RCC 7860 (cell line): Measurements from ENCODE around the gene FMN1.
A peak's percentile ranks its signal among the peaks of the same experiment; 100 is the strongest.

Experiments
- DNase-seq: peaks from one replicate; pipeline ENCODE4 v3.0.0-alpha.2; 2015; ENCODE audit warnings: low spot score
- FAIRE-seq: peaks from 2 replicates; lab custom pipeline; 2012; peaks lifted over from hg19 to GRCh38; lab: Jason Lieb, UNC

FMN1 gene

GRCh38 chr15:32739522-32740063, 454.9 kb downstream of the FMN1 start:
- DNase-seq (no peak), FAIRE-seq (no peak)

GRCh38 chr15:32738666-32739065, 455.8 kb downstream of the FMN1 start:
- DNase-seq (no peak), FAIRE-seq (no peak)

GRCh38 chr15:32737304-32737703, 457.2 kb downstream of the FMN1 start:
- no peak for DNase-seq
- FAIRE-seq, result no peak

- FAIRE-seq (no peak), DNase-seq (no peak)
These were observed 457.8 kb downstream of the FMN1 start for GRCh38 chr15:32736701-32737061.

GRCh38 chr15:32735989-32736700, 458.4 kb downstream of the FMN1 start:
- FAIRE-seq (no peak), DNase-seq (no peak)

GRCh38 chr15:32733281-32733680, 461.2 kb downstream of the FMN1 start:
- no peak for DNase-seq
- FAIRE-seq, result no peak

GRCh38 chr15:32732574-32733157, 461.8 kb downstream of the FMN1 start:
- FAIRE-seq, result no peak
- DNase-seq, result no peak

- peak; percentile 47 for DNase-seq
- FAIRE-seq, result no peak
These were observed 463.5 kb downstream of the FMN1 start for GRCh38 chr15:32730677-32731654.

GRCh38 chr15:32729700-32730395, 464.7 kb downstream of the FMN1 start:
- no peak for FAIRE-seq
- DNase-seq, result no peak

GRCh38 chr15:32723171-32723948, 471.2 kb downstream of the FMN1 start:
- FAIRE-seq, result no peak
- no peak for DNase-seq

GRCh38 chr15:32722136-32722535, 472.4 kb downstream of the FMN1 start:
- FAIRE-seq (no peak), DNase-seq (no peak)

- DNase-seq (no peak), FAIRE-seq (no peak)
These were observed 472.9 kb downstream of the FMN1 start for GRCh38 chr15:32721596-32721995.

GRCh38 chr15:32718821-32719716, 475.4 kb downstream of the FMN1 start:
- FAIRE-seq, result no peak
- DNase-seq, result no peak

GRCh38 chr15:32718227-32718820, 476.2 kb downstream of the FMN1 start:
- FAIRE-seq, result no peak
- DNase-seq, result no peak

GRCh38 chr15:32717426-32718226, 476.9 kb downstream of the FMN1 start, which contains the start of gene GREM1:
Gene GREM1 (plus strand): TSS chr15:32718004. CDS start chr15:32730691, 12,687 bp downstream.
- FAIRE-seq (no peak), DNase-seq (no peak)

GRCh38 chr15:32716915-32717425, 477.5 kb downstream of the FMN1 start:
- FAIRE-seq (no peak), DNase-seq (no peak)

- no peak for DNase-seq
- FAIRE-seq, result no peak
These were observed 478.1 kb downstream of the FMN1 start for GRCh38 chr15:32716216-32716914.
